ENCODE results near the gene ENOPH1. TPM values are rescaled to one million over a fixed set of nuclear protein-coding genes. Genes with fewer than 3 reads are reported as not detected.

ENOPH1 gene
- total and polyA plus RNA-seq, 2 of the 13 experiments (the other 11 are each of a cell fraction or from before 2014, with no cell fraction given): 15.5 to 64.3 TPM

GRCh38 chr4:82500435-82501153, 70.2 kb downstream of the ENOPH1 start:
- ChIA-PET CTCF (ENCODE audit: low intra/inter-chr PET ratio, low total read pairs) (no interaction called here), POLR2A (no interaction called here)
- Histone ChIP-seq H3K27me3 (ENCODE audit: control insufficient read depth in 1 of 2, insufficient read depth in 2 of 2, low read length in 2 of 2) (no peaks in the 10 kb centered on the region), H3K9me3 (ENCODE audit: low read length) (no peaks in the 10 kb centered on the region), H3K36me3 (replicated peaks in 1 of 2; ENCODE audit: control insufficient read depth in 1 of 2, insufficient read depth in 2 of 2, low read length in 2 of 2) (no peaks in the 10 kb centered on the region), H3K4me1 (ENCODE audit: insufficient read depth, low read length) (no peaks in the 10 kb centered on the region), H3K4me2 (ENCODE audit: low read depth, low read length) (no peak overlapping the region), H3K27ac (ENCODE audit: extremely low read length, insufficient read depth, low read length) (no peak overlapping the region), H3K9ac (ENCODE audit: insufficient read depth, low read depth, low read length) (no peak overlapping the region), H3K79me2 (ENCODE audit: insufficient read depth, low read length) (no peaks in the 10 kb centered on the region), H2AFZ (ENCODE audit: low read length) (no peak overlapping the region), H3K4me3 (replicated peaks in 1 of 3; ENCODE audit: insufficient read depth in 1 of 3, low read depth in 2 of 3, low read length in 3 of 3) (no peak overlapping the region), H4K20me1 (ENCODE audit: insufficient read depth, low read length) (no peaks in the 10 kb centered on the region)
- BruUV-seq (replicated peaks): no TSS peak
- in situ Hi-C loops (cut with HindIII; ENCODE audit: extremely low pct_ligation_motif_present, low pct_unique_long_range_greater_than_20kb) (no loop called here), intact Hi-C loops (cut with micrococcal nuclease; ENCODE audit: unreplicated experiment) (no loop called here)
- 42% methylated on average over 5 of the region's 5 CpGs for WGBS (ENCODE audit: low lambda C conversion rate)
- FAIRE-seq: no peak
- no peak for DNase-seq (ENCODE audit: low spot score)
- TF ChIP-seq GABPA (IDR thresholded peaks at IDR 0.05; ENCODE audit: low read depth, low read length) (no peak), GABPA (CRISPR knock-in tag; IDR thresholded peaks at IDR 0.05; ENCODE audit: low read depth) (no peak), ZNF337 (CRISPR knock-in tag; IDR thresholded peaks at IDR 0.05; ENCODE audit: borderline replicate concordance, low read depth) (no peak), ZSCAN21 (CRISPR knock-in tag; IDR thresholded peaks at IDR 0.05; ENCODE audit: borderline replicate concordance) (no peak), SAP130 (CRISPR knock-in tag; IDR thresholded peaks at IDR 0.05; ENCODE audit: low read depth) (no peak), MYC (CRISPR knock-in tag; IDR thresholded peaks at IDR 0.05; ENCODE audit: borderline replicate concordance) (no peak), ZNF577 (CRISPR knock-in tag; IDR thresholded peaks at IDR 0.05; ENCODE audit: borderline replicate concordance, low read depth) (no peak), MIER3 (CRISPR knock-in tag; IDR thresholded peaks at IDR 0.05; ENCODE audit: borderline replicate concordance) (no peak), ZFP41 (CRISPR knock-in tag; IDR thresholded peaks at IDR 0.05; ENCODE audit: borderline replicate concordance) (no peak)
- TF ChIP-seq, protein P1, sequence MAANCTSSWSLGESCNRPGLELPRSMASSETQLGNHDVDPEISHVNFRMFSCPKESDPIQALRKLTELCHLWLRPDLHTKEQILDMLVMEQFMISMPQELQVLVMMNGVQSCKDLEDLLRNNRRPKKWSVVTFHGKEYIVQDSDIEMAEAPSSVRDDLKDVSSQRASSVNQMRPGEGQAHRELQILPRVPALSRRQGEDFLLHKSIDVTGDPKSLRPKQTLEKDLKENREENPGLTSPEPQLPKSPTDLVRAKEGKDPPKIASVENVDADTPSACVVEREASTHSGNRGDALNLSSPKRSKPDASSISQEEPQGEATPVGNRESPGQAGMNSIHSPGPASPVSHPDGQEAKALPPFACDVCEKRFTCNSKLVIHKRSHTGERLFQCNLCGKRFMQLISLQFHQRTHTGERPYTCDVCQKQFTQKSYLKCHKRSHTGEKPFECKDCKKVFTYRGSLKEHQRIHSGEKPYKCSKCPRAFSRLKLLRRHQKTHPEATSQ (CRISPR knock-in tag; IDR thresholded peaks at IDR 0.05; ENCODE audit: borderline replicate concordance): no peak
- no peak for ATAC-seq
